ENCODE results near the gene PRKAR1B.

The PRKAR1B gene

DNA sequence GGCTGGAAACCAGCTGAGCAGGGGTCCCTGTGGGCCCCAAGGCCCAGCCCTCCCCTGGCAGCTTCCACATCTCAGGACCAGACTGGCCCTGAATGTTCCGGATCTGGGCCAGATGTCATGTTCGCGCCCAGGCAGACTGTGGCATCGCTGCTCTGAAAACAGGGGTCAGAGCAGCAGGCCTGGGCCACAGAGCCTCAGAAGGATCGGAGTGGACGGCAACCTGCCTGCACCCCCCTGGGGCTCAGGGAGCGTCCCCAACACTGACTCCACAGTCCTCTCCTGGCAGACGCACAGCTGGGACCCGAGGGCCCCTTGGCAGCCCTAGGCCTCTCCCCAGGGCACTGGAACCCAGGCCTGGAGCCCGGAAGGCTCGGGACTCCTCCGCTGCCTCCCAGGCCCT lies 91.9 kb downstream of the PRKAR1B start:
- ChIA-PET POLR2A (ENCODE audit: low non-redundant PET) (no interaction called here), CTCF (no interaction called here)
- DNase-seq (ENCODE audit: low spot score) = no peak
- H3K27ac ChIP-seq = peak overlapping the region; percentile 27
- TF ChIP-seq, protein P1, sequence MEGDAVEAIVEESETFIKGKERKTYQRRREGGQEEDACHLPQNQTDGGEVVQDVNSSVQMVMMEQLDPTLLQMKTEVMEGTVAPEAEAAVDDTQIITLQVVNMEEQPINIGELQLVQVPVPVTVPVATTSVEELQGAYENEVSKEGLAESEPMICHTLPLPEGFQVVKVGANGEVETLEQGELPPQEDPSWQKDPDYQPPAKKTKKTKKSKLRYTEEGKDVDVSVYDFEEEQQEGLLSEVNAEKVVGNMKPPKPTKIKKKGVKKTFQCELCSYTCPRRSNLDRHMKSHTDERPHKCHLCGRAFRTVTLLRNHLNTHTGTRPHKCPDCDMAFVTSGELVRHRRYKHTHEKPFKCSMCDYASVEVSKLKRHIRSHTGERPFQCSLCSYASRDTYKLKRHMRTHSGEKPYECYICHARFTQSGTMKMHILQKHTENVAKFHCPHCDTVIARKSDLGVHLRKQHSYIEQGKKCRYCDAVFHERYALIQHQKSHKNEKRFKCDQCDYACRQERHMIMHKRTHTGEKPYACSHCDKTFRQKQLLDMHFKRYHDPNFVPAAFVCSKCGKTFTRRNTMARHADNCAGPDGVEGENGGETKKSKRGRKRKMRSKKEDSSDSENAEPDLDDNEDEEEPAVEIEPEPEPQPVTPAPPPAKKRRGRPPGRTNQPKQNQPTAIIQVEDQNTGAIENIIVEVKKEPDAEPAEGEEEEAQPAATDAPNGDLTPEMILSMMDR (conservative IDR thresholded peaks at IDR 0.05; ENCODE audit: low read depth) = no peak

DNA sequence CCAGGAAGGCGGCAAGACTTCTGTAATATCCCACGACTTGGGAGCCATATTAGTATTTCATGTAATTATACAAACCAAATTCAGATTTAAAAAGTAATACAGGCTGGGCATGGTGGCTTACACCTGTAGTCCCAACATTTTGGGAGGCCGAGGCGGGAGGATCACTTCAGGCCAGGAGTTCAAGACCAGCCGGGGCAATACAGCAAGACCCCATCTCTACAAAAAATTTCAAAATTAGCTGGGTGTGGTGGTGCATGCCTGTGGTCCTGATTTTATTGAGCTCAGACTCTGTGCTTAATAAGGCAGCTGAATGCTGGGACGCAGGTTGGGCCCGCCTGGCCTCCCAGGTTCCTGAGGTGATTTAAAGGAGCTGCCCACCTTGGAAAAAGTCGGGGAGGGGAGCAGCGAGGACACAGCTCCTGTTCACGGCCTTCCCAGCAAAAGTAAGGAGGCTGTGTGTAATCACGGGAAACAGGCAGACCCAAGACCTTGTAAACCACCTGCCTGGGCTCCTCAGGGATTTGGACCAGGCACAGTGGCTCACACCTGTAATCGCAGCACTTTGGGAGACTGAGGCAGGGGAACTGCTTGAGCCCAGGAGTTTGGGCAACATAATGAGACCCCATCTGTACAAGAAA lies 93.6 kb downstream of the PRKAR1B start:
- CTCF ChIA-PET = no interaction called here
- no peak for DNase-seq (ENCODE audit: low spot score)

DNA sequence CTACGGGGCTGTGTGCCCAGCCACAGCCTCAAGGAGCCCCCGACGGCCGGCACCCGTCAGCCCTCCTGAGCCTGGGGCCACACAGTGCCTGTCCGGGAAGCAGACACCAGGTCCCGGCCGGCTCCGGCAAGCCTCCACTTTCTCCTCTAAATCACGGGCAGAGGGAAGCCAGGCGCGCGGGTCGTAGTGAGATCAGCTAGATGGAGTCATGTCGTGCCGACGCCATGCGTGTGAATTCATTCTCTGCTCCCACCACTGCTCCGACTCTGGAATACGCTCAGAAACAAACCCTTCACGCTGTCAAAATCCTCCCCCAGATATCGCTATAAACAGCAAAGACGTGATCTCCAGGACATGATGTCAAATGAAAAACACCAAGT lies 94.3 kb downstream of the PRKAR1B start:
- no peak for DNase-seq (ENCODE audit: low spot score)
- no peak overlapping the region for H3K27ac ChIP-seq
- CTCF ChIA-PET = interaction anchor here (0.5 kb wide), 1 partner anchor 553 kb away, joined by 3 read pairs; no protein-coding TSS in a partner anchor
- POLR2A ChIA-PET (ENCODE audit: low non-redundant PET) = no interaction called here
- TF ChIP-seq, protein P1 (conservative IDR thresholded peaks at IDR 0.05; ENCODE audit: low read depth) = no peak

More for the DNA sequence above, 93.6 kb downstream of the PRKAR1B start:
- no peak overlapping the region for H3K27ac ChIP-seq
- POLR2A ChIA-PET (ENCODE audit: low non-redundant PET) = no interaction called here
- TF ChIP-seq, protein P1 (conservative IDR thresholded peaks at IDR 0.05; ENCODE audit: low read depth) = no peak

DNA sequence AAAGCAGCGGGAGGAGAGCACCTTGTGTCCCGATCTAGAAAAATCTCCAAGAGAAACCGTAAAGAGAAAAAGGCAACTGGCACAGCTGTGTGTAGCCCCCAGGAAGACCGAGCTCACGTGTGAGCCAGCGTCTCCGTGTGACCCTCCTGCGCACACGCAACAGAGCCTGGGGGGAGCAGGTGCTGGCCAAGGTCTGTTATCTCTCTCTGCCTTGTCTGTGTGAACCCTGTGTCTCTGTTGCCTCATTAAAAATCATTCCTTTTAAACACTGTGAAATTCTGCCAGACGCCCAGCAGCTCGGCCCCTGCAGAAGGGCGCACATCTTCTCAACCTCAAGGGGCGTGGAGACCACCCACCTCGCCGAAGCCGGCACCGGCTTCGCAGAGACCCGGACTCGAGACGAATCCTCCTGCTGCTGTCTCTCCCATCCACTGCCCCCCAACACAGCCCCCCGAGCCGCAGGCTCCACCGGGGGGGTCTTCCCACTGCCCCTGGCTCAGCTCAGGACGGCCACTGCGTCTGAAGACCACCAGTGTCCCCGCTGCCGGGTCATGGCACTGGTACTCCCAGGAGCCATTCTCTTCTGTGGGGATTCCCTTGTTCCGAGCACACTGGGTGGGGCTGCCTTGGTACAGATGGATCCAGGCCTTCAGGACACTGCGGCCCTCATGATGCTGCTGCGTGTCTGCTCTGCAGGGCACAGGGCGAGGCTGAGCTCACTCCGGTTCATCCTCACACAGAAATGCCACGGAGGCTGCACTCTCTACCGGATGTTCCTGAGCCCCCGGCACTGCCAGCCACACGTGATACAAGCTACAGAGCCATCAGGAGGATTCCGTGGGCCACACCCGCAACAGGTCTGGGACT lies 94.9 kb downstream of the PRKAR1B start:
- H3K27ac ChIP-seq = no peak overlapping the region
- TF ChIP-seq, protein P1 (conservative IDR thresholded peaks at IDR 0.05; ENCODE audit: low read depth) = no peak
- ChIA-PET CTCF (interaction anchor here (0.5 kb wide), 1 partner anchor 554 kb away, joined by 3 read pairs; no protein-coding TSS in a partner anchor), POLR2A (ENCODE audit: low non-redundant PET) (no interaction called here)
- DNase-seq (ENCODE audit: low spot score) = no peak

DNA sequence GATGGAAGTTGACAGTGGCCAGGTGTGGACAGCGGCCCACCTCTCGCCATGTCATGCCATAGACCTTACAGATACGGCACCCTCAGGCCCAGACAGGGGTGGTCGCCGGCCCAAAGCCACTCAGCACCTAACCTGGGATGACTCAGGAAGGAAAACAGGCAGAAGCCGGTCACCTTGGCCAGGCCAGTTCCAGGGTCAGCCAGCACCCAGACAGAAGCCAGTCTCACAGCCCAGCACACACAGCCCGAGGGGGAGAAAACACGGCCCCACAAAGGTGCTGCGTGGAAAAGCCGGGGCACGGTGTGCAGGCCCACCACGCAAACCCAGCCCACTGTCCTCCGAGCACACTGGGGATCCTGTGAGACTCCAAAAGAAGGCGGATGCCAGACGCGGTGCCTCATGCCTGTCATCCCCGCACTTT lies 95.8 kb downstream of the PRKAR1B start:
- DNase-seq (ENCODE audit: low spot score) = no peak
- ChIA-PET POLR2A (ENCODE audit: low non-redundant PET) (no interaction called here), CTCF (no interaction called here)
- H3K27ac ChIP-seq = 0 out of 2 replicates have a peak overlapping the region, but pooled peaks have one; percentile 1
- TF ChIP-seq, protein P1 (conservative IDR thresholded peaks at IDR 0.05; ENCODE audit: low read depth) = no peak

DNA sequence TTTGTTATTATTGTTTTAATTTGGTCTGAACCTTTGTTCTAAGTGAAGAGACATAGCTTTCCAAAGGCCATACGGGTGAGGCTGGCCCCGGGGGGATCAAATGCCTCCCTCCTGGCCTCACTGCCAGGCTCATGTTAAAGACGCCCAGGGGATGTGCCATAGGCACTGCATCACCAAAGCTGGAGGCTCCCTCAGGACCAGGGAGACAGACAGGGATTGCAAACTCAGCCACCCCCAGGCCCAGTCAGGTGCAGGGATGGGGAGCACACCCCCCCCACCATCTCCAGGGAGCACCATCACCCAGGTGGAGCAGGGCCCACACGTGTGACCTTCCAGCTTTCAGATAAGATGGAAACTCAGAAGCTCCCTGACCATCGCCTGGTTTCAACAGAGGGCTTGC lies 96.5 kb downstream of the PRKAR1B start:
- POLR2A ChIA-PET (ENCODE audit: low non-redundant PET) = no interaction called here

More for the DNA sequence above, 96.5 kb downstream of the PRKAR1B start:
- H3K27ac ChIP-seq = 0 out of 2 replicates have a peak overlapping the region, but pooled peaks have one; percentile 1
- TF ChIP-seq, protein P1 (conservative IDR thresholded peaks at IDR 0.05; ENCODE audit: low read depth) = no peak
- CTCF ChIA-PET = no interaction called here
- DNase-seq (ENCODE audit: low spot score) = no peak

All from RWPE1 (cell line).